Measurements from ENCODE around the gene AEBP1. TPM values are rescaled to one million over a fixed set of nuclear protein-coding genes. Genes with fewer than 3 reads are reported as not detected.

The AEBP1 gene
- 148 and 159 TPM in 2 replicates for total RNA-seq

DNA sequence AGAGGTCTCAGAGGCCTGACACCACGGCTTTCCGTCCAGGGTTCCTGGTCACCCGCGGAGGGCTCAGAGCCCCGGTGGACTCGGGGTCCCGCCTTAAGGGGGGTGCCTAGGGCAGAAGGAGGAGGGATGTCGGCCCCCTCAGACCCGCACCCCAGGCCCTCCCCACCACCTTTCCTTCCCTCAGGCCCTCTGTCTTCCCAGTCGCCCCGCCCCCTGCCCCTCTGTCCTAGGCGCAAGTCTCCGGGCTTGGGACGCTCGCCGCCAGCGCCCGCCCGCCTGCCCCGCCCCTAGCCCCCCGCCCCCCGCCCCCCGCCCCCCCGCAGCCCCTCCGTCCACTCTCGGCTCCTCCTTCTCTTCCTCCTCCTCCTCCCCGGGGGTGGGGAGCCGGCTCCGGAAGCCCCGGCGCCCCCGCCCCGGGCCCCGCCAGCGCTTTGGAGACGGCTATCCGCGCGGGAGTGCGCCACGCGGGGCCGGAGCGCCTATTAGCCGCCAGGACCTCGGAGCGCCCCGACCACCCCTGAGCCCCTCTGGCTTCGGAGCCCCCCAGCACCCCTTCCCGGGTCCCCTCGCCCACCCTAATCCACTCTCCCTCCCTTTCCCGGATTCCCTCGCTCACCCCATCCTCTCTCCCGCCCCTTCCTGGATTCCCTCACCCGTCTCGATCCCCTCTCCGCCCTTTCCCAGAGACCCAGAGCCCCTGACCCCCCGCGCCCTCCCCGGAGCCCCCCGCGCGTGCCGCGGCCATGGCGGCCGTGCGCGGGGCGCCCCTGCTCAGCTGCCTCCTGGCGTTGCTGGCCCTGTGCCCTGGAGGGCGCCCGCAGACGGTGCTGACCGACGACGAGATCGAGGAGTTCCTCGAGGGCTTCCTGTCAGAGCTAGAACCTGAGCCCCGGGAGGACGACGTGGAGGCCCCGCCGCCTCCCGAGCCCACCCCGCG, at the start of gene AEBP1:
Gene AEBP1 (plus strand): TSS at position 423 of the 937 bp plus-strand sequence. CDS start 321 bp downstream, at position 744.
- H3K4me3 ChIP-seq (ENCODE audit: low read depth, low read length), result peak within 1 kb of the TSS; percentile 87

DNA sequence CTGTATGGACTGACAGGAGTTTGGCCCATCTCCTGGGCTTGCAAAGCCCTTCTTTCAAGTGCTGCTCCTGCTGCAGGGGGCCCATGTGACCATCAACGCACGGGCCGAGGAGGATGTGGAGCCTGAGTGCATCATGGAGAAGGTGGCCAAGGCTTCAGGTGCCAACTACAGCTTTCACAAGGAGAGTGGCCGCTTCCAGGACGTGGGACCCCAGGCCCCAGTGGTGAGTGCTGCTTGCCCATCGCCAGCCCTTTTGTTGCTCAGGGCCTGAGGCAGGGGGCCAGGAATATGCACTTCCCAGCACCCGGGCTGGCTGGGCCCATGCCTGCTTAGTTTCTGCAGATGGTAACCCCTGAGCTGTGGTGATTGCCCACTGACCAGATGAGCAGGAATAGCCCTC, 47.5 kb upstream of the AEBP1 start:
- no peak for DNase-seq (ENCODE audit: low read depth)
- TF ChIP-seq, protein P1, sequence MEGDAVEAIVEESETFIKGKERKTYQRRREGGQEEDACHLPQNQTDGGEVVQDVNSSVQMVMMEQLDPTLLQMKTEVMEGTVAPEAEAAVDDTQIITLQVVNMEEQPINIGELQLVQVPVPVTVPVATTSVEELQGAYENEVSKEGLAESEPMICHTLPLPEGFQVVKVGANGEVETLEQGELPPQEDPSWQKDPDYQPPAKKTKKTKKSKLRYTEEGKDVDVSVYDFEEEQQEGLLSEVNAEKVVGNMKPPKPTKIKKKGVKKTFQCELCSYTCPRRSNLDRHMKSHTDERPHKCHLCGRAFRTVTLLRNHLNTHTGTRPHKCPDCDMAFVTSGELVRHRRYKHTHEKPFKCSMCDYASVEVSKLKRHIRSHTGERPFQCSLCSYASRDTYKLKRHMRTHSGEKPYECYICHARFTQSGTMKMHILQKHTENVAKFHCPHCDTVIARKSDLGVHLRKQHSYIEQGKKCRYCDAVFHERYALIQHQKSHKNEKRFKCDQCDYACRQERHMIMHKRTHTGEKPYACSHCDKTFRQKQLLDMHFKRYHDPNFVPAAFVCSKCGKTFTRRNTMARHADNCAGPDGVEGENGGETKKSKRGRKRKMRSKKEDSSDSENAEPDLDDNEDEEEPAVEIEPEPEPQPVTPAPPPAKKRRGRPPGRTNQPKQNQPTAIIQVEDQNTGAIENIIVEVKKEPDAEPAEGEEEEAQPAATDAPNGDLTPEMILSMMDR (IDR thresholded peaks at IDR 0.05; ENCODE audit: insufficient read depth, low read depth, low read length), result no peak
- no peak overlapping the region for H3K4me3 ChIP-seq (ENCODE audit: low read depth, low read length)

More for the DNA sequence above, at the start of gene AEBP1:
- peak; percentile 53 for DNase-seq (ENCODE audit: low read depth)
- TF ChIP-seq, protein P1 (IDR thresholded peaks at IDR 0.05; ENCODE audit: insufficient read depth, low read depth, low read length), result no peak

DNA sequence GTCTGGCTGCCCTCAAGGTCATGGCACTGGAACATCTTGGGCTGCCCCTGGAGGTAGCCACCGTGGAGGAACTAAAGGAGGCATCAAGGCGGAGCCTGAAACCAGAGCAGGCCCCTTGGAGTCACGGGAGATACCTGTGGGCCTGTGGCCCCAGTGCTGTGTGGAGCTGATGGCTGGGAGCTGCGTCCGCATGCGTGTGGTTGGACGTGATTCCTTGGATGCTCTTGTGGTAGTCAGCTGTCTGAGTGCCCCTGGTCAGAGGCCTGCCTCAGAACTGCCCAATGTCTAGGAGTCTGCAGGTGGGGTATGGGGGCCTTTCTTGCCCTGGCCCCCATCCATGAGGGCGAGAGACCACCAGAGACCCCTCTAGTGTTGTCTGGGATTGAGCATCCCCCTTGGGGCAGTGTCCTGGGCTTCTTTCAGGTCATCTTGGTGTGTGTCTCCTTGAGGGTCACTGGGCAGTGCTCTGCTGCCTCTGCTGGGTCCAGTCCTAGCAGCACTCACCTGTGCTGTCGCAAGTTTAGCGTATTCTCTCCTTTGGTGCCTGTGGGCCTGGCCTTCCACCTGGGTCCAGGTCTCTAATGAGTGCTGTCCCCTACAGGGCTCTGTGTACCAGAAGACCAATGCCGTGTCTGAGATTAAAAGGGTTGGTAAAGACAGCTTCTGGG, 46.8 kb upstream of the AEBP1 start:
- TF ChIP-seq, protein P1 (IDR thresholded peaks at IDR 0.05; ENCODE audit: insufficient read depth, low read depth, low read length), result no peak
- DNase-seq (ENCODE audit: low read depth), result no peak
- no peak overlapping the region for H3K4me3 ChIP-seq (ENCODE audit: low read depth, low read length)

DNA sequence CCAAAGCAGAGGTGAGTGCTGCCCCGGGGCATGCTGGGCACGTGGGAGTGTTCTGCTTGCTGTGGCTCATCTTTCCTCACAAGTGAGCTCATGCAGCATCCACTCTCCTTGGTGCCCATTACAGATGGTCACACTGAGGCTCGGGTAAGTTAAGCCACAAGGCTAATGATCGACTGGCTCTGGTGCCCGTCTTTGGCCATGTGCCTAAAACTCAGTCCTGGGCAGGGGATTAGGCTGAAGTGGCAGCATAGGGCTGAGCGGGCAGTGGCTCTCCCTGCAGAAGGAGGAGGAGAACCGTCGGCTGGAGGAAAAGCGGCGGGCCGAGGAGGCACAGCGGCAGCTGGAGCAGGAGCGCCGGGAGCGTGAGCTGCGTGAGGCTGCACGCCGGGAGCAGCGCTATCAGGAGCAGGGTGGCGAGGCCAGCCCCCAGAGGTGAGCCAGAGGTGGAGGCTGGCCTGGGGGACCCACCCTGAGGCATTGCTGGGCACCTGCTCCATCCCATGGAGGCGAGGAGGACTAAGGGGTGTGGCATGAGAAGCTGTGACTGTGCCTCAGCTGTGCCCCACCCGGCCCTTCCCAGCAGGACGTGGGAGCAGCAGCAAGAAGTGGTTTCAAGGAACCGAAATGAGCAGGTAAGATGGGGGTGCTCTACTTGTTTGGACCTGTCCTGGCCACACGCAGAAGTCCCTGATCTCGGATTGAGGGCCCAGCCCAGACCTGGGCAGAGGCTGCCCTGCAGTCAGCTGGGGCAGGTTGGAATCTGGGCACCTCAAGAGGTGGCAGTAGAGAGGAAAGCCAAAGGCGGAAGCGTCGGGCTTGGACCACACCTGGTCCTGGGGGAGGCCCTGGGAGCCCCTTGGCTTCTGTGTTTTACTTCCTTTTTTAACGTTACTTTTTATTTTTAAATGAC, 46.0 kb upstream of the AEBP1 start:
- H3K4me3 ChIP-seq (ENCODE audit: low read depth, low read length), result no peak overlapping the region
- TF ChIP-seq, protein P1 (IDR thresholded peaks at IDR 0.05; ENCODE audit: insufficient read depth, low read depth, low read length), result no peak
- no peak for DNase-seq (ENCODE audit: low read depth)

DNA sequence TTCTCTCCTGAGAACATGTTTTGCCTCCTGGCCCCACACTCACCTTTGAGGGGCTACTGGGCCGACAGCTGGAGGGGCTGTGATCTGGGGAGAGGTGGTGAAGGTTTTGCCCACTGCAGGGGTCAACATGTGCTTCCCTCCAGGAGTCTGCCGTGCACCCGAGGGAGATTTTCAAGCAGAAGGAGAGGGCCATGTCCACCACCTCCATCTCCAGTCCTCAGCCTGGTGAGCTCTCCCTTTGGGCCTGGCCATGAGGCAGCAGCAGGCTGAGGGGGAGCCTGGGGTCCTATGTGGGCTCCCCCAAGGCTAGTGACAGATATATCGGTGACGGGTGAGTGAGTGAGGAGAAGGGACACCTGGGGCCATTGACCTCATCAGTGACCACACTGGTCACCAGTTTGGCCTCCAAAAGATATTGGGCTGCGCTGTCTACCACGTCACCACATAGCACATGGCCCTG, 45.4 kb upstream of the AEBP1 start:
- TF ChIP-seq, protein P1 (IDR thresholded peaks at IDR 0.05; ENCODE audit: insufficient read depth, low read depth, low read length), result no peak
- no peak overlapping the region for H3K4me3 ChIP-seq (ENCODE audit: low read depth, low read length)
- no peak for DNase-seq (ENCODE audit: low read depth)
